SK-N-SH treated with all-trans-retinoic acid at 6 μM for 48 hours (cell line): ENCODE data around the gene RTN1.

Experiments
- TOX ChIP-seq: fragments of 250-450 bp; sonication (Bioruptor Pico); IDR thresholded peaks from 2 replicates; pipeline ENCODE4 v1.8.0; 2021; ENCODE audit warnings: mild to moderate bottlenecking, moderate library complexity, borderline replicate concordance
- ZFP3 ChIP-seq: fragments of 250-450 bp; sonication (Bioruptor Pico); IDR thresholded peaks from 2 replicates; pipeline ENCODE4 v1.5.0; 2020; ENCODE audit warnings: mild to moderate bottlenecking, moderate library complexity
- ZNF565 ChIP-seq: fragments of 450-650 bp; formaldehyde crosslinking; conservative IDR thresholded peaks from 2 replicates; pipeline ENCODE4 v1.5.0; 2020; ENCODE audit warnings: low read depth, mild to moderate bottlenecking, moderate library complexity
- ZNF8 ChIP-seq: fragments of 450-650 bp; formaldehyde crosslinking; IDR thresholded peaks from 2 replicates; pipeline ENCODE4 v1.5.0; 2020; ENCODE audit warnings: mild to moderate bottlenecking, moderate library complexity
- TF ChIP-seq, protein P1 (sequence below): fragments of 250-450 bp; sonication (Bioruptor Pico); IDR thresholded peaks from 2 replicates; pipeline ENCODE4 v1.8.0; 2020; ENCODE audit warnings: mild to moderate bottlenecking, moderate library complexity, borderline replicate concordance
- TF ChIP-seq, protein P2 (sequence below): fragments of 250-450 bp; sonication (Bioruptor Pico); IDR thresholded peaks from 2 replicates; pipeline ENCODE4 v1.5.1; 2020; ENCODE audit warnings: low read depth, mild to moderate bottlenecking, moderate library complexity

DNA sequence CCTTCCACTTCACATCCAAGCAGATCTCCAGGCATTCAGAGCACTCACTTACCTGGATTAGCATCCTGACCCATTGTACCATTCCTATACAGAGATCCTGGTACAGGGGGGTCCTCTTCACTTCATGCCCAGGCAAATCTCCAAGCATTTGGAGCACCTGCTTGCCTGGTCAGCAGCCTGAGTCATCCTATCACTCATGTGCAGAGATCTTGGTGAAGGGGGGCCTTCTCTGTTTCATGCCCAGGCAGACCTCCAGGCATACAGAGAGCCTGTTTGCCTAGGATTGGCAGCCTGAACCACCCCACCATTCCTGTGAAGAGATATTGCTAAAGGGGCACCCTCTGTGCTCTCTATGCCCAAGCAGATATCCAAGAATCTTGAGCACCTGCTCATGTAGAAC, 182.9 kb downstream of the RTN1 start:
- TF ChIP-seq, protein P1, sequence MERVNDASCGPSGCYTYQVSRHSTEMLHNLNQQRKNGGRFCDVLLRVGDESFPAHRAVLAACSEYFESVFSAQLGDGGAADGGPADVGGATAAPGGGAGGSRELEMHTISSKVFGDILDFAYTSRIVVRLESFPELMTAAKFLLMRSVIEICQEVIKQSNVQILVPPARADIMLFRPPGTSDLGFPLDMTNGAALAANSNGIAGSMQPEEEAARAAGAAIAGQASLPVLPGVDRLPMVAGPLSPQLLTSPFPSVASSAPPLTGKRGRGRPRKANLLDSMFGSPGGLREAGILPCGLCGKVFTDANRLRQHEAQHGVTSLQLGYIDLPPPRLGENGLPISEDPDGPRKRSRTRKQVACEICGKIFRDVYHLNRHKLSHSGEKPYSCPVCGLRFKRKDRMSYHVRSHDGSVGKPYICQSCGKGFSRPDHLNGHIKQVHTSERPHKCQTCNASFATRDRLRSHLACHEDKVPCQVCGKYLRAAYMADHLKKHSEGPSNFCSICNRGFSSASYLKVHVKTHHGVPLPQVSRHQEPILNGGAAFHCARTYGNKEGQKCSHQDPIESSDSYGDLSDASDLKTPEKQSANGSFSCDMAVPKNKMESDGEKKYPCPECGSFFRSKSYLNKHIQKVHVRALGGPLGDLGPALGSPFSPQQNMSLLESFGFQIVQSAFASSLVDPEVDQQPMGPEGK (CRISPR knock-in tag): no peak
- no peak for TF ChIP-seq ZFP3 (CRISPR knock-in tag)
- TF ChIP-seq, protein P2, sequence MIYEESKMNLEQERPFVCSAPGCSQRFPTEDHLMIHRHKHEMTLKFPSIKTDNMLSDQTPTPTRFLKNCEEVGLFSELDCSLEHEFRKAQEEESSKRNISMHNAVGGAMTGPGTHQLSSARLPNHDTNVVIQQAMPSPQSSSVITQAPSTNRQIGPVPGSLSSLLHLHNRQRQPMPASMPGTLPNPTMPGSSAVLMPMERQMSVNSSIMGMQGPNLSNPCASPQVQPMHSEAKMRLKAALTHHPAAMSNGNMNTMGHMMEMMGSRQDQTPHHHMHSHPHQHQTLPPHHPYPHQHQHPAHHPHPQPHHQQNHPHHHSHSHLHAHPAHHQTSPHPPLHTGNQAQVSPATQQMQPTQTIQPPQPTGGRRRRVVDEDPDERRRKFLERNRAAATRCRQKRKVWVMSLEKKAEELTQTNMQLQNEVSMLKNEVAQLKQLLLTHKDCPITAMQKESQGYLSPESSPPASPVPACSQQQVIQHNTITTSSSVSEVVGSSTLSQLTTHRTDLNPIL: no peak
- no peak for TF ChIP-seq TOX (CRISPR knock-in tag)
- no peak for TF ChIP-seq ZNF565 (CRISPR knock-in tag)
- TF ChIP-seq ZNF8 (CRISPR knock-in tag): no peak
